ENCODE measurements around the gene AHCTF1. TPM values are rescaled to one million over a fixed set of nuclear protein-coding genes. Genes with fewer than 3 reads are reported as not detected.

The AHCTF1 gene
- total and polyA plus RNA-seq, 2 experiments from 2014 or later = 7.6 to 19.5 TPM

DNA sequence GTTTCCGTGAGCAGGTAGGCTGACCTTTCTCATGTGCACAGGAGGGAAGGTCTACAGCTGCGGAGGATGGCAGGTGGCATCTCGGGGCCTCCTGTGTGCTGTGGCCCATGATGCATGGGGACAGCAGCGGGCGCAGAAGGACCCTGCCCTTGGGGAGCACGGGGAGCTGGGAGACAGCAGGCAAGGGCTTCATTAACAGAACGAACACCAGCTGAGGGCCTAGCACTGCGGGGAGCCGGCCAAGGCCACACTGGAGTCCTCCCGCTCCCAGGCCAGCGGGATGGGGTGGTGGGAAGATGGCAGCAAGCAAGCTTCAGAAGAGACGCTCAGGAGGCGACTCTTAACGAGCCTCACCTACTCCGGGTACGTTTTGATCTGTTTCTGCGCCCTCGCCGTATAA is 140.9 kb downstream of the AHCTF1 start:
- Histone ChIP-seq H3K4me3 (no peak overlapping the region), H3K36me3 (ENCODE audit: low read depth) (no peaks in the 10 kb centered on the region), H3K9me2 (ENCODE audit: insufficient read depth) (no peaks in the 10 kb centered on the region), H3K9me3 (ENCODE audit: low read depth) (no peaks in the 10 kb centered on the region), H3F3A (ENCODE audit: insufficient read depth) (no peaks in the 10 kb centered on the region), H4K20me1 (ENCODE audit: insufficient read depth) (no peaks in the 10 kb centered on the region), H3K4me1 (ENCODE audit: insufficient read depth) (peaks cover 14% of the 10 kb centered on the region), H3K79me2 (ENCODE audit: insufficient read depth) (no peaks in the 10 kb centered on the region), H2AFZ (no peak overlapping the region), H3K4me2 (ENCODE audit: unreplicated experiment) (no peak overlapping the region), H3K9ac (no peak overlapping the region), H3K27ac (no peak overlapping the region), H3K27me3 (replicated peaks; ENCODE audit: insufficient read depth) (no peaks in the 10 kb centered on the region)
- TF ChIP-seq EZH2 (IDR thresholded peaks at IDR 0.05; ENCODE audit: insufficient read depth, poor library complexity, severe bottlenecking) = no peak
- TF ChIP-seq EZH2phosphoT487 (IDR thresholded peaks at IDR 0.05; ENCODE audit: insufficient read depth, low read depth) = no peak
- DNase-seq = no peak
- WGBS, 2 experiments (ENCODE audit: low coverage in 1 of 2, low lambda C conversion rate in 2 of 2, missing lambda C conversion rate in 2 of 2) = 89% methylated on average over 19 of the region's 19 CpGs
- in situ Hi-C loops (cut with MboI) = no loop called here

DNA sequence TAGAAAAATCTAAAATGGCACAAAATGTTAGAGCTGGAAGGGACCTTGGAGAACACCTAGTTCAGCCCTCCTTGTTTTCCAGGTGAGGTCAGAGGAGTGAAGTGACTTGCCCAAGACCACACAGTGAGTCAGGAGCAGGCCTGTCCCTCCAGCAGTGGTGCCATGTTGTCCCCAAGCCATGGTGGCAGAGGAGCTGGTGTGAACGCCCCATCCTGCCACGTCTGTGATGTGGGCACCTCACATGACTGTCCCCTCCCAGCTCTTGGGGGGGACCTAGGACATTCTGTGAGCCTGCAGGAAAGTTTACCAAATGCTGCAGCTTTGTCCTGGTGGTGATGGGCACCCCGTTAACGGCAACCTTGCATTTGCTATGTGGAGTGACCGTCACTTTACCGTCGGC is 141.4 kb downstream of the AHCTF1 start:
- no peak overlapping the region for H2AFZ ChIP-seq
- no peak overlapping the region for H3K9ac ChIP-seq
- H3K79me2 ChIP-seq (ENCODE audit: insufficient read depth) = no peaks in the 10 kb centered on the region
- H3K4me3 ChIP-seq = no peak overlapping the region
- H3K36me3 ChIP-seq (ENCODE audit: low read depth) = no peaks in the 10 kb centered on the region
- in situ Hi-C loops (cut with MboI) = no loop called here
- H3K4me2 ChIP-seq (ENCODE audit: unreplicated experiment) = no peak overlapping the region
- H3K27ac ChIP-seq = no peak overlapping the region
- H3K4me1 ChIP-seq (ENCODE audit: insufficient read depth) = peaks cover 13% of the 10 kb centered on the region
- TF ChIP-seq EZH2 (IDR thresholded peaks at IDR 0.05; ENCODE audit: insufficient read depth, poor library complexity, severe bottlenecking) = no peak
- no peak for TF ChIP-seq EZH2phosphoT487 (IDR thresholded peaks at IDR 0.05; ENCODE audit: insufficient read depth, low read depth)
- H3F3A ChIP-seq (ENCODE audit: insufficient read depth) = no peaks in the 10 kb centered on the region
- H3K9me3 ChIP-seq (ENCODE audit: low read depth) = no peaks in the 10 kb centered on the region
- H3K9me2 ChIP-seq (ENCODE audit: insufficient read depth) = no peaks in the 10 kb centered on the region
- H3K27me3 ChIP-seq (replicated peaks; ENCODE audit: insufficient read depth) = no peaks in the 10 kb centered on the region
- H4K20me1 ChIP-seq (ENCODE audit: insufficient read depth) = no peaks in the 10 kb centered on the region
- 92 to 95% methylated on average over 7 of the region's 7 CpGs for WGBS, 2 experiments (ENCODE audit: low coverage in 1 of 2, low lambda C conversion rate in 2 of 2, missing lambda C conversion rate in 2 of 2)
- DNase-seq = no peak

DNA sequence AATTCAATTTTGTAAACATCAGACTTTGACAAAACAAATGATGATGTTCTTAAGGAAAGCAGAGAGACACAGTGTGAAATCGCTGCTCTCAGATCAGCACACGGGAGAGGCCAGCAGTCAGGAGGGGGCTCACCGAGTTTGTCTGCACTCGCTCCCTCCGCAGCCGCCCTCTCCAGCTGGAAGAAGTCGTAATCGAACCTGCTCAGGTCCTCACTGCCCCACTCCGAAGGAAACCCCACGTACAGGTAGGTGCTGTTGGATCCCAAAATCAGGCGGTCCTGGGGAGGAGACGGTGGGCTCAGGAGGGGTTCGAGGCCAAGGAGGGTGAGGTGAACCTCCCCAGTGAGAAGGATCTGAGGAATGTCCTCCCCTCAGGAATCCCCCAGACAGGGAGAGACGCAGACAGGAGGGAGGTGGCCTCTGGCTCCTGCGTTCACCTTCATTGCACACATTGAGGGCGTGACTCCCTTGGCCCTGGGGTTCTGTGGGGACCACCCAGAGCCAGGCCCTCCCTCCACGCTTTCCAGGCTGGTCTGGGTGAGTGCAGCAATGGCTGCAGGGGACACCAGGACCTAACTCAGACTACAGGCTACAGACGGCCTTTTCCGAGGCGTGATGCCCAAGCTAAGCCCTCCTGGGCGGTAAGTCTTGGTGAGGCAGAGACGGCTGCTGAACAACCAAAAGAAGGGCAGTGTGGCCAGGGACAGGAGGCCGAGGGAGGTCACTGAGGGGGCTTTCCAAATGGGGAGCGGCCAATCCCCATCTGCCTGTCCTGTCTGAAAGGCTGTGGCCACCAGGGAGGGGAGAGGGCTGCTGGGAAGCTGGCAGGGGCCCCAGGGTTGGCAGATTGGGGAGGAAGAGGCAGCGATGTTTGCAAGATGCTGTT is 142.1 kb downstream of the AHCTF1 start:
- Histone ChIP-seq H3K9me3 (ENCODE audit: low read depth) (no peaks in the 10 kb centered on the region), H3K27me3 (replicated peaks; ENCODE audit: insufficient read depth) (no peaks in the 10 kb centered on the region), H3K27ac (no peak overlapping the region), H3K4me3 (no peak overlapping the region), H4K20me1 (ENCODE audit: insufficient read depth) (no peaks in the 10 kb centered on the region), H2AFZ (peak overlapping the region; percentile 69), H3K79me2 (ENCODE audit: insufficient read depth) (no peaks in the 10 kb centered on the region), H3F3A (ENCODE audit: insufficient read depth) (no peaks in the 10 kb centered on the region), H3K4me1 (ENCODE audit: insufficient read depth) (peaks cover 12% of the 10 kb centered on the region), H3K36me3 (ENCODE audit: low read depth) (no peaks in the 10 kb centered on the region), H3K9ac (peak overlapping the region; percentile 67; the same call in 1 of the 2 replicates), H3K9me2 (ENCODE audit: insufficient read depth) (no peaks in the 10 kb centered on the region), H3K4me2 (ENCODE audit: unreplicated experiment) (no peak overlapping the region)
- TF ChIP-seq EZH2phosphoT487 (IDR thresholded peaks at IDR 0.05; ENCODE audit: insufficient read depth, low read depth) (no peak), EZH2 (IDR thresholded peaks at IDR 0.05; ENCODE audit: insufficient read depth, poor library complexity, severe bottlenecking) (no peak)
- WGBS, 2 experiments (ENCODE audit: low coverage in 1 of 2, low lambda C conversion rate in 2 of 2, missing lambda C conversion rate in 2 of 2) = 72 to 73% methylated on average over 25 of the region's 25 CpGs
- DNase-seq = no peak
- in situ Hi-C loops (cut with MboI) = no loop called here

Small RNA genes lying within 50 kb of the gene (small RNA-seq; reads per million reads assigned to genes)
- gene AC113174.1 (ENCODE audit: low read depth, low replicate concordance) = not detected
- not detected for gene RF00402 (ENCODE audit: low read depth, low replicate concordance)

Other genes with a start within 250 kb of the AHCTF1 start
- 26.4 and 36.3 TPM in 2 replicates for gene SCCPDH, start 207.5 kb downstream of the AHCTF1 start, total RNA-seq (2014; rRNA removed; shearing (Covaris generic))
- 37.5 and 40.3 TPM in 2 replicates for gene SCCPDH, start 207.5 kb downstream of the AHCTF1 start, polyA plus RNA-seq (2016; fragmentation: Nextera tagmentation; extraction: Ambion mirVana)
- gene ZNF695, start 76.1 kb upstream of the AHCTF1 start, total RNA-seq (2014; rRNA removed; shearing (Covaris generic)) = 0.51 and 1.2 TPM in 2 replicates
- gene ZNF695, start 76.1 kb upstream of the AHCTF1 start, polyA plus RNA-seq (2016; fragmentation: Nextera tagmentation; extraction: Ambion mirVana) = 1.1 and 2.0 TPM in 2 replicates
- gene ZNF670, start 146.9 kb upstream of the AHCTF1 start, total RNA-seq (2014; rRNA removed; shearing (Covaris generic)) = 1.4 and 4.6 TPM in 2 replicates
- gene ZNF670, start 146.9 kb upstream of the AHCTF1 start, polyA plus RNA-seq (2016; fragmentation: Nextera tagmentation; extraction: Ambion mirVana) = 2.8 and 2.9 TPM in 2 replicates
- gene ZNF669, start 172.4 kb upstream of the AHCTF1 start, total RNA-seq (2014; rRNA removed; shearing (Covaris generic)) = 4.9 and 6.8 TPM in 2 replicates
- gene ZNF669, start 172.4 kb upstream of the AHCTF1 start, polyA plus RNA-seq (2016; fragmentation: Nextera tagmentation; extraction: Ambion mirVana) = 2.4 and 2.8 TPM in 2 replicates
- 14.1 and 15.6 TPM in 2 replicates for gene ZNF124, start 240.1 kb upstream of the AHCTF1 start, total RNA-seq (2014; rRNA removed; shearing (Covaris generic))
- gene ZNF124, start 240.1 kb upstream of the AHCTF1 start, polyA plus RNA-seq (2016; fragmentation: Nextera tagmentation; extraction: Ambion mirVana) = 2.8 and 3.8 TPM in 2 replicates

All from GM23248 (cell line).